Thyroid gland (tissue), 4 donors: ENCODE results near the gene LEMD1. TPM values are rescaled to one million over a fixed set of nuclear protein-coding genes. Genes with fewer than 3 reads are reported as not detected.
A peak's percentile ranks its signal among the peaks of the same experiment; 100 is the strongest.

Experiments used
- DNase-seq, 2 donors: peaks; one replicate each; pipeline ENCODE4 v3.0.0-alpha.2; 2019
- H3K27ac ChIP-seq, 3 donors: fragments of 200-600 bp; sonication (generic); 1 replicate in 2 of 3; 2 replicates in 1 of 3; pipeline ENCODE4 v1.5.1; 2016 to 2019; ENCODE audit warnings: mild to moderate bottlenecking in 1 of 3, moderate library complexity in 1 of 3
- H3K27me3 ChIP-seq: fragments of 200-600 bp; sonication (generic); one replicate; pipeline ENCODE4 v1.5.1; 2019
- H3K36me3 ChIP-seq, 2 donors: fragments of 200-600 bp; sonication (generic); one replicate each; pipeline ENCODE4 v1.5.1; 2016 to 2019
- H3K4me1 ChIP-seq, 2 donors: fragments of 200-600 bp; sonication (generic); one replicate each; pipeline ENCODE4 v1.5.1; 2017 to 2019
- H3K4me3 ChIP-seq, 3 donors: fragments of 200-600 bp; sonication (generic); replicated peaks in 1 of 3; 1 replicate in 2 of 3; 2 replicates in 1 of 3; pipeline ENCODE4 v1.5.1; 2016; ENCODE audit warnings: mild to moderate bottlenecking in 1 of 3
- H3K9me3 ChIP-seq: fragments of 200-600 bp; sonication (generic); one replicate; pipeline ENCODE4 v1.5.1; 2017
- CTCF ChIP-seq, 6 experiments: fragments of 200-600 bp in 3 of 6; fragments of 450-650 bp in 3 of 6; sonication (generic) in 3 of 6; IDR thresholded peaks; one replicate each; pipeline ENCODE4 v1.5.1; 2016 to 2019; ENCODE audit warnings: antibody characterized with exemption in 6 of 6, mild to moderate bottlenecking in 2 of 6, inconsistent platforms in 1 of 6, moderate library complexity in 1 of 6
- POLR2A ChIP-seq, 2 donors: fragments of 450-650 bp; IDR thresholded peaks; one replicate each; pipeline ENCODE4 v1.6.1; 2017; ENCODE audit warnings: antibody characterized with exemption in 2 of 2, mild to moderate bottlenecking in 2 of 2, moderate library complexity in 1 of 2
- WGBS, 2 donors: methylation state at CpG; one replicate each; pipeline ENCODE4 v1.1.5; 2017; 5-methylcytosine and 5-hydroxymethylcytosine counted together
- intact Hi-C: fragments of 100-400 bp; cut with DNase I; formaldehyde crosslinking; loops from one replicate; pipeline ENCODE4 v1.15.1; 2023
- total RNA-seq, 4 donors: library from RNA; depleted of rRNA; stranded (reverse); fragments of >200 nt; gene quantifications; one replicate each; pipeline ENCODE4 v1.2.3, GENCODE V29; 2016

Gene LEMD1
- total RNA-seq, 4 donors from 2014 or later, result 0.67 to 7.3 (median 6.0) TPM

GRCh38 chr1:205375835-205376545, 45.9 kb downstream of the LEMD1 start:
- H3K4me3 ChIP-seq, result no peak overlapping the region
- no peaks in the 10 kb centered on the region for H3K9me3 ChIP-seq
- H3K27me3 ChIP-seq, result no peaks in the 10 kb centered on the region
- WGBS, 2 donors, result 38 to 39% methylated on average over 6 of the region's 6 CpGs
- H3K27ac ChIP-seq, result peak overlapping the region in 2 of 3 donors; percentile 57 to 82
- peak in 1 of 2 donors; percentile 39 for TF ChIP-seq POLR2A (IDR thresholded peaks at IDR 0.05)
- TF ChIP-seq CTCF (IDR thresholded peaks at IDR 0.05), result no peak
- H3K4me1 ChIP-seq, result peaks cover 39 to 49% of the 10 kb centered on the region in 2 donors
- DNase-seq, result peak; percentile 35 to 49
- intact Hi-C loops, result no loop called here
- H3K36me3 ChIP-seq, result no peaks in the 10 kb centered on the region

GRCh38 chr1:205374210-205375078, 47.4 kb downstream of the LEMD1 start:
- Histone ChIP-seq H3K36me3 (no peaks in the 10 kb centered on the region), H3K9me3 (no peaks in the 10 kb centered on the region), H3K27ac (peak overlapping the region; percentile 56 to 86 (median 82)), H3K27me3 (no peaks in the 10 kb centered on the region), H3K4me1 (peaks cover 40 to 64% of the 10 kb centered on the region in 2 donors), H3K4me3 (no peak overlapping the region)
- TF ChIP-seq CTCF (IDR thresholded peaks at IDR 0.05) (no peak), POLR2A (IDR thresholded peaks at IDR 0.05) (no peak)
- DNase-seq, result peak; percentile 56 to 62
- 21 to 22% methylated on average over 10 of the region's 10 CpGs for WGBS, 2 donors
- intact Hi-C loops, result no loop called here

- H3K27ac ChIP-seq, result peak overlapping the region; percentile 56 to 86 (median 82)
Observed at GRCh38 chr1:205373798-205374175, 48.1 kb downstream of the LEMD1 start.

DNA sequence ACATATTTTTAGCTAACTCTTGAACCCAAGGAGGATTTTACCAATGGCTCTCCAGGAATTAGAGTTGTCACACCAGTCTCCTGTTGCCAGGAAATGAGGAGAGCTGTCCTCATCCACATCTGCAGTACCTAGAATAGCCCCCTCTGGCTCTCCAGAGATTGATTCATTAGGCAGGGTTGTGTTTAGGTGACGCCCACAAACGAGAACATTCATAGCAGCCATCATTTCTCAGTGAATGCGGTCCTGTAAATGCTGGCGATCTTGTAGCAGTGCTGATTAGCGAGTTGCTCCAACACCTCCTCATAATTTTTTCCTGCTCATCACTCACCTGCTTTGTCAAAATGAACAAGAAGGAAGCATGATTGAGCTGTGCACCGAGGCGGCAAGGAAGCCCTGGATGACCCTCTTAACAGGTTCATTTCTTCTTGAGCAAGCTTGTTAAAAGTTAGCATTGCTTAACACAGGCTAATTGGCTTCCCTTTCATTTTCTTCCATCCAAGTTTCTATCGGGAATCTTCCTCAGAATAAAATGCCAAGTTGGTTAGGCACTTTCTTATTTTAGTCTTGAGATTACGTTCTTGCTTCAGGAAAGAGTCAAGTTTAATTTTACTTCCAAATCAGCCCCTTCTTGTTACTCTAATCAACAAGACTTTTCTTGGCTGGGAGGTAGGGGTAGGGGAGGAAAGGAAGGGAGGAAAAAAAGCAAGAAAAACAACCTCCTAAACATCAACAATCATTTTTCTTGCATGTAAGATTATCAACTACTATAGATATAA, 48.6 kb downstream of the LEMD1 start:
- intact Hi-C loops, result no loop called here
- peaks cover 44 to 71% of the 10 kb centered on the region in 2 donors for H3K4me1 ChIP-seq
- no peak overlapping the region for H3K4me3 ChIP-seq
- peak in 1 of 2 donors; percentile 28 for DNase-seq
- 35 to 42% methylated on average over 9 of the region's 9 CpGs for WGBS, 2 donors
- peak overlapping the region; percentile 31 to 86 (median 82) for H3K27ac ChIP-seq
- TF ChIP-seq CTCF (IDR thresholded peaks at IDR 0.05) (no peak), POLR2A (IDR thresholded peaks at IDR 0.05) (no peak)
- H3K27me3 ChIP-seq, result no peaks in the 10 kb centered on the region
- no peaks in the 10 kb centered on the region for H3K9me3 ChIP-seq
- no peaks in the 10 kb centered on the region for H3K36me3 ChIP-seq

More at GRCh38 chr1:205373798-205374175, 48.1 kb downstream of the LEMD1 start:
- Histone ChIP-seq H3K9me3 (no peaks in the 10 kb centered on the region), H3K4me1 (peaks cover 44 to 71% of the 10 kb centered on the region in 2 donors), H3K4me3 (no peak overlapping the region), H3K36me3 (no peaks in the 10 kb centered on the region), H3K27me3 (no peaks in the 10 kb centered on the region)
- intact Hi-C loops, result no loop called here
- TF ChIP-seq CTCF (IDR thresholded peaks at IDR 0.05) (no peak), POLR2A (IDR thresholded peaks at IDR 0.05) (no peak)
- DNase-seq, result no peak
- WGBS, 2 donors, result 69 to 80% methylated on average over 2 of the region's 2 CpGs
